ENCODE data around the gene SH3PXD2A. TPM values are rescaled to one million over a fixed set of nuclear protein-coding genes. Genes with fewer than 3 reads are reported as not detected.

Gene SH3PXD2A
- total and polyA plus RNA-seq, 12 donors = 6.9 to 44.9 (median 34.4) TPM

- intact Hi-C loops (cut with DNase I) = no loop called here
- peak overlapping the region in 2 of 10 donors; percentile 8 to 15 for H3K4me3 ChIP-seq
- peaks cover 0 to 13% (median 0%) of the 10 kb centered on the region in 9 donors for H3K36me3 ChIP-seq
- TF ChIP-seq, protein P1, sequence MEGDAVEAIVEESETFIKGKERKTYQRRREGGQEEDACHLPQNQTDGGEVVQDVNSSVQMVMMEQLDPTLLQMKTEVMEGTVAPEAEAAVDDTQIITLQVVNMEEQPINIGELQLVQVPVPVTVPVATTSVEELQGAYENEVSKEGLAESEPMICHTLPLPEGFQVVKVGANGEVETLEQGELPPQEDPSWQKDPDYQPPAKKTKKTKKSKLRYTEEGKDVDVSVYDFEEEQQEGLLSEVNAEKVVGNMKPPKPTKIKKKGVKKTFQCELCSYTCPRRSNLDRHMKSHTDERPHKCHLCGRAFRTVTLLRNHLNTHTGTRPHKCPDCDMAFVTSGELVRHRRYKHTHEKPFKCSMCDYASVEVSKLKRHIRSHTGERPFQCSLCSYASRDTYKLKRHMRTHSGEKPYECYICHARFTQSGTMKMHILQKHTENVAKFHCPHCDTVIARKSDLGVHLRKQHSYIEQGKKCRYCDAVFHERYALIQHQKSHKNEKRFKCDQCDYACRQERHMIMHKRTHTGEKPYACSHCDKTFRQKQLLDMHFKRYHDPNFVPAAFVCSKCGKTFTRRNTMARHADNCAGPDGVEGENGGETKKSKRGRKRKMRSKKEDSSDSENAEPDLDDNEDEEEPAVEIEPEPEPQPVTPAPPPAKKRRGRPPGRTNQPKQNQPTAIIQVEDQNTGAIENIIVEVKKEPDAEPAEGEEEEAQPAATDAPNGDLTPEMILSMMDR (IDR thresholded peaks at IDR 0.05) = no peak
- H3K27ac ChIP-seq = peak overlapping the region in 8 of 10 donors; percentile 9 to 55 (median 36)
- H3K4me1 ChIP-seq = peaks cover 16 to 59% (median 36%) of the 10 kb centered on the region in 9 donors
- DNase-seq (peak in 1 of 2 donors; percentile 66), ATAC-seq (peak; percentile 51 to 81 (median 71))
- no peaks in the 10 kb centered on the region for H3K9me3 ChIP-seq
- H3K27me3 ChIP-seq = no peaks in the 10 kb centered on the region
- WGBS, 2 donors = 24 to 39% methylated on average over 13 of the region's 13 CpGs
Measured at GRCh38 chr10:103739039-103739764, 116.2 kb downstream of the SH3PXD2A start.

DNA sequence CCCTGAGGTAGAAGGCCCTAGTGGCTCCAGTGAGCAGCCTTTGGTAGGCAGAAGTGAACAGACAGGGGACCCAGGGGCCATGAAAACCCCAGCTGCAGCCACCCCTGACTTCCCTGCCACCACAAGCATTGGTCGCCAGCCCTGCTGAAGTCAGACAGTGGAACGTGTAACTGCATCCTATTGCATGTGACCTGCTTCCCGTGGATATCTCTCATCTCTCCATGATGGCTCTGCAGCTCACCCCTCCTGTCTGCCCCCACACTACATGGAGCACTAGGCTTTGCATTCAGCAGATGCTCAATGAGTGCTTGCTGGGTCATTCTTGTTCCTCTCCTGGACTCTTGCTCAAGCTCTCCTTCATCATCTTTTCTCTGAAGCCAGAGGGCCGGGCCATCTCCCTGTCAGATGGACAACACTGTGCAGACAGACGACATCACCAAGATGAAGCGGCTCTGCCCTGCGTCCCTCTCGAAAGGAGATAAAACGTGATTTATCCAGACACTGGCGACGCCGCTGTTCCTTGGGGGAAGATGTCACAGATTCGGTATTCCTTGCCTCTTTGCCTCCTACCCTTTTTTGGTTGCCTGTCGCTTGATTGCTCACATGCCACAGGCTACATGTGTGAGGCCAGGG lies 117.5 kb downstream of the SH3PXD2A start:
- peak overlapping the region in 4 of 10 donors; percentile 19 to 55 (median 32) for H3K27ac ChIP-seq
- no peaks in the 10 kb centered on the region for H3K9me3 ChIP-seq
- H3K36me3 ChIP-seq = peaks cover 0 to 14% (median 0%) of the 10 kb centered on the region in 9 donors
- ATAC-seq = peak in 2 of 8 donors; percentile 1 to 5
- WGBS, 2 donors = 64 to 79% methylated on average over 14 of the region's 14 CpGs
- no peaks in the 10 kb centered on the region for H3K27me3 ChIP-seq
- DNase-seq = no peak
- TF ChIP-seq, protein P1 (IDR thresholded peaks at IDR 0.05) = no peak
- H3K4me1 ChIP-seq = peaks cover 16 to 64% (median 39%) of the 10 kb centered on the region in 9 donors
- no peak overlapping the region for H3K4me3 ChIP-seq
- intact Hi-C loops (cut with DNase I) = no loop called here

GRCh38 chr10:103736763-103737162 lies 118.6 kb downstream of the SH3PXD2A start:
- DNase-seq = no peak
- 82 to 87% methylated on average over 3 of the region's 3 CpGs for WGBS, 2 donors
- intact Hi-C loops (cut with DNase I) = no loop called here
- Histone ChIP-seq H3K36me3 (peaks cover 0 to 16% (median 0%) of the 10 kb centered on the region in 9 donors), H3K4me3 (no peak overlapping the region), H3K27me3 (no peaks in the 10 kb centered on the region), H3K9me3 (no peaks in the 10 kb centered on the region), H3K27ac (no peak overlapping the region), H3K4me1 (peaks cover 16 to 57% (median 39%) of the 10 kb centered on the region in 9 donors)
- TF ChIP-seq, protein P1 (IDR thresholded peaks at IDR 0.05) = no peak
- no peak for ATAC-seq

DNA sequence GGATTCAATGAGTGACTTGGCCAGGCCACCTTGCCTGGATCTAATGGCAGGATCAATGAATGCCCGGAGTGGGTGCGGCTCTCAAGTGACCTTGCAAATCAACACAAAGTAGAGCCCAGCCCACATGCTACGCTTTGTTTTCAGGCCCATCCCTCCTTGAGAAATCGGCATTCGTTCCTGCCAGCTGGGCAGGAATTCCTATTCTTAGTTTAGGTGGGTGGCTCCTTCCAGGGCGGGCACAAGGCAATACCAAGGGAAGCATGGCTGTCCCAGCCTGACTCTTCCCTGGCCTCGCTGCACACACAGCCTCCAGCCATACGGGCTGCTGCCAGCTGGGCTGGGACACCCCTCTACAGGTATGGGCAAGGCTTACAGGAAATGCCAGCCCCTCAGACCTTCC lies 119.3 kb downstream of the SH3PXD2A start:
- Histone ChIP-seq H3K4me1 (peaks cover 16 to 50% (median 32%) of the 10 kb centered on the region in 9 donors), H3K27ac (no peak overlapping the region), H3K27me3 (no peaks in the 10 kb centered on the region), H3K36me3 (peaks cover 0 to 16% (median 0%) of the 10 kb centered on the region in 9 donors), H3K4me3 (no peak overlapping the region), H3K9me3 (no peaks in the 10 kb centered on the region)
- TF ChIP-seq, protein P1 (IDR thresholded peaks at IDR 0.05) = no peak
- ATAC-seq = no peak
- intact Hi-C loops (cut with DNase I) = no loop called here
- 92 to 97% methylated on average over 8 of the region's 8 CpGs for WGBS, 2 donors
- DNase-seq = no peak

Data from heart right ventricle (tissue), 16 donors.